Common myeloid progenitor, CD34-positive (primary cell): ENCODE results near the gene MDFIC.

Experiments used
- CTCF ChIA-PET: fragments of 350-600 bp; sonication (Branson Sonifier 250); formaldehyde crosslinking; loops from one replicate; lab custom pipeline; 2021; ENCODE audit warnings: antibody characterized with exemption; lab: Charles Lee
- POLR2A ChIA-PET: fragments of 350-600 bp; sonication (Branson Sonifier 250); formaldehyde crosslinking; loops from one replicate; lab custom pipeline; 2021; ENCODE audit warnings: antibody characterized with exemption; lab: Charles Lee
- DNase-seq, 3 donors: peaks; one replicate each; pipeline versions ENCODE4 v3.0.0 to v3.0.0-alpha.2; 2013
- H3K27ac ChIP-seq, 2 experiments: 1 replicate in 1 of 2; 2 replicates in 1 of 2; pipeline ENCODE4 v1.7.0; 2013; ENCODE audit warnings: inconsistent platforms in 2 of 2, low read length in 2 of 2, mild to moderate bottlenecking in 2 of 2, low read depth in 1 of 2, moderate library complexity in 1 of 2; ENCODE audit not compliant: severe bottlenecking in 2 of 2, insufficient read depth in 1 of 2, poor library complexity in 1 of 2
- H3K27me3 ChIP-seq, 5 experiments: replicated peaks in 2 of 5; 1 replicate in 3 of 5; 2 replicates in 2 of 5; pipeline versions ENCODE4 v1.6.1 to v1.7.0; 2013; ENCODE audit warnings: low read length in 4 of 5, mild to moderate bottlenecking in 2 of 5, moderate library complexity in 2 of 5, inconsistent platforms in 1 of 5; ENCODE audit not compliant: insufficient read depth in 5 of 5, control insufficient read depth in 4 of 5
- H3K36me3 ChIP-seq, 4 experiments: 1 replicate in 2 of 4; 2 replicates in 2 of 4; pipeline versions ENCODE4 v1.6.1 to v1.7.0; 2013; ENCODE audit warnings: low read length in 3 of 4, control low read depth in 1 of 4, mild to moderate bottlenecking in 1 of 4; ENCODE audit not compliant: control insufficient read depth in 4 of 4, insufficient read depth in 4 of 4
- H3K4me1 ChIP-seq, 4 experiments: 1 replicate in 3 of 4; 2 replicates in 1 of 4; pipeline versions ENCODE4 v1.6.1 to v1.7.1; 2013; ENCODE audit warnings: low read length in 3 of 4, mild to moderate bottlenecking in 3 of 4, control low read depth in 1 of 4, inconsistent platforms in 1 of 4, moderate library complexity in 1 of 4; ENCODE audit not compliant: control insufficient read depth in 4 of 4, insufficient read depth in 4 of 4; ENCODE audit errors: control extremely low read depth in 1 of 4
- H3K4me3 ChIP-seq, 7 experiments: 1 replicate in 4 of 7; 2 replicates in 3 of 7; pipeline versions ENCODE4 v1.5.1 to v1.7.0; 2013; ENCODE audit warnings: mild to moderate bottlenecking in 7 of 7, low read length in 6 of 7, moderate library complexity in 6 of 7, inconsistent platforms in 2 of 7, low read depth in 2 of 7, control low read depth in 1 of 7; ENCODE audit not compliant: insufficient read depth in 4 of 7, control insufficient read depth in 1 of 7; ENCODE audit errors: extremely low read depth in 1 of 7
- H3K9me3 ChIP-seq, 5 experiments: 1 replicate in 4 of 5; 2 replicates in 1 of 5; pipeline versions ENCODE4 v1.6.1 to v1.7.1; 2013; ENCODE audit warnings: low read length in 4 of 5, mild to moderate bottlenecking in 2 of 5, inconsistent platforms in 1 of 5, low read depth in 1 of 5, moderate library complexity in 1 of 5; ENCODE audit not compliant: control insufficient read depth in 4 of 5, insufficient read depth in 2 of 5; ENCODE audit errors: control extremely low read depth in 1 of 5
- WGBS: methylation state at CpG from one replicate; pipeline ENCODE4 v1.1.5; 2013; ENCODE audit not compliant: insufficient coverage; 5-methylcytosine and 5-hydroxymethylcytosine counted together

MDFIC gene

DNA sequence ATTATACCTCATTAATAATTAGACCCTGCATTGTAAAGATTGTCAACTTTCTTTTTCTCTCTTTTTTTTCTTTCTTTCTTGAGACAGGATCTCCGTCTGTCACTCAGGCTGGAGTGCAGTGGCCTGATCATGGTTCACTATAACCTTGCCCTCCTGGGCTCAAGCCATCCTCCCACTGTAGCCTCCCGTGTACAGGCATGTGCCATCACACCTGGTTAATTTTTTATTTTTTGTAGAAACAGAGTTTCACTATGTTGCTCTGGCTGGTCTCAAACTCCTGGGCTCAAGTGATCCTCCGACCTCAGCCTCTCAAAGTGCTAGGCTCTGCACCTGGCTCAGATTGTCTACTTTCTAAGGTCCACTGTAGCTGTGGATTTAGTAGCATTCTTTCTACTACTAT lies 50.7 kb downstream of the MDFIC start:
- no peak for DNase-seq
- no peaks in the 10 kb centered on the region for H3K36me3 ChIP-seq
- 77% methylated on average over 2 of the region's 3 CpGs for WGBS
- peaks cover 19 to 43% (median 29%) of the 10 kb centered on the region in 4 experiments for H3K4me1 ChIP-seq
- H3K4me3 ChIP-seq = no peak overlapping the region
- no peaks in the 10 kb centered on the region for H3K27me3 ChIP-seq
- POLR2A ChIA-PET = no interaction called here
- CTCF ChIA-PET = interaction anchor here (1.3 to 1.4 kb wide), 2 partner anchors 15 to 30 kb away, joined by 3 read pairs; no protein-coding TSS in a partner anchor
- no peak overlapping the region for H3K27ac ChIP-seq
- peaks cover 0 to 4% (median 0%) of the 10 kb centered on the region in 5 experiments for H3K9me3 ChIP-seq

GRCh38 chr7:114973147-114973546 lies 51.3 kb downstream of the MDFIC start:
- Histone ChIP-seq H3K9me3 (peaks cover 0 to 4% (median 0%) of the 10 kb centered on the region in 5 experiments), H3K36me3 (no peaks in the 10 kb centered on the region), H3K27ac (no peak overlapping the region), H3K4me1 (peaks cover 19 to 43% (median 29%) of the 10 kb centered on the region in 4 experiments), H3K4me3 (no peak overlapping the region), H3K27me3 (no peaks in the 10 kb centered on the region)
- CTCF ChIA-PET = interaction anchor here (1.4 kb wide), 1 partner anchor 15 kb away, joined by 3 read pairs; no protein-coding TSS in a partner anchor
- DNase-seq = no peak
- POLR2A ChIA-PET = no interaction called here
- WGBS = 40% methylated on average over 2 of the region's 3 CpGs

- peaks cover 26 to 50% (median 37%) of the 10 kb centered on the region in 4 experiments for H3K4me1 ChIP-seq
- H3K9me3 ChIP-seq = no peaks in the 10 kb centered on the region
- CTCF ChIA-PET = interaction anchor here (0.7 kb wide), 2 partner anchors 68 to 684 kb away, joined by 3 to 6 read pairs; no protein-coding TSS in a partner anchor
- H3K4me3 ChIP-seq = peak overlapping the region in 1 of 7 experiments; percentile 36
- no peaks in the 10 kb centered on the region for H3K27me3 ChIP-seq
- H3K36me3 ChIP-seq = peaks cover 0 to 4% (median 0%) of the 10 kb centered on the region in 4 experiments
- no CpG with 5 or more reads among the region's 2 CpGs for WGBS
- no peak overlapping the region for H3K27ac ChIP-seq
- POLR2A ChIA-PET = no interaction called here
- peak in 2 of 3 donors; percentile 58 to 74 for DNase-seq
These were observed 53.5 kb downstream of the MDFIC start for GRCh38 chr7:114975401-114975800.

DNA sequence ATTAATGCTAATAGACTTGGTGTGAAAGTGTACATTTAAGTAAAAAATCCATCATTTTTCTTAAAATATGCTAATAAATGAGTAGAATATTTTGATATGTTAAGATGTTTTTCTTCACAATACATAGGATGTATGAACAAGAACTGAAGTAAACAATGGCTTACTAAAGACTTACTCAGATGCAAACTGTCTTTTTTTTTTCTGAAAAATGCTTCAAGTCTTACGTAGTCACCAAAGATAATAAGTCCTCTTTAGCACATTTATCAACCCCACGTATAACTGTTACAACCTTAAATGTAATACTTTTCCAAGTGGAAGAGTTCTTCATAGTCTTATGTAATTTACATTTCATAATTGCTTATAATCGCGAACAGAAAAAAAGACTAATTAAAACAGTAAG lies 54.8 kb downstream of the MDFIC start:
- ChIA-PET POLR2A (no interaction called here), CTCF (no interaction called here)
- Histone ChIP-seq H3K4me3 (no peak overlapping the region), H3K9me3 (no peaks in the 10 kb centered on the region), H3K36me3 (peaks cover 0 to 7% (median 0%) of the 10 kb centered on the region in 4 experiments), H3K4me1 (peaks cover 26 to 57% (median 36%) of the 10 kb centered on the region in 4 experiments), H3K27me3 (no peaks in the 10 kb centered on the region), H3K27ac (no peak overlapping the region)
- no peak for DNase-seq
- 100% methylated on average over 1 of the region's 4 CpGs for WGBS

DNA sequence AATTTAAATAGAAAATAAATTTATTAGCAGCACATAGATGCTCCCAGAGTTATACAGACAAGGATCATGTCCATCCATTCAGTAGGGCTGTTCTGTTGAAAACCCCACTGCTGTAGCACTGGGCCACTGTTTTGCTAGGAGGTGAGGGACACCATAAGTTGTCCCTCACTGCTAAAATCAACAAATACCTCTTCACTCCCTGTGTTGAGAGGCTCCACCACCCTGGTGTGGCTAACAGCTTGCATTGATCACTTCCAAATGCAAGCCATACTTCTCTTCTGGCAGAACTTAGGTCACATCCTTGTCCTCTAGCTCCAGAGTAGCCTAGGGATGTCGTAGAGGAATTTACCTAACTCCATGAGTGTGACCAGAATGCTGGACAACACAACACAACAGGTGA lies 55.4 kb downstream of the MDFIC start:
- Histone ChIP-seq H3K27ac (no peak overlapping the region), H3K9me3 (no peaks in the 10 kb centered on the region), H3K4me1 (peaks cover 26 to 61% (median 34%) of the 10 kb centered on the region in 4 experiments), H3K27me3 (no peaks in the 10 kb centered on the region), H3K36me3 (peaks cover 0 to 7% (median 0%) of the 10 kb centered on the region in 4 experiments), H3K4me3 (no peak overlapping the region)
- ChIA-PET POLR2A (no interaction called here), CTCF (interaction anchor here (0.9 kb wide), 1 partner anchor 33 kb away, joined by 3 read pairs; no protein-coding TSS in a partner anchor)
- DNase-seq = no peak
- no CpG with 5 or more reads among the region's 1 CpG for WGBS

GRCh38 chr7:114979388-114979787 lies 57.5 kb downstream of the MDFIC start:
- H3K4me1 ChIP-seq = peaks cover 14 to 49% (median 24%) of the 10 kb centered on the region in 4 experiments
- peak overlapping the region in 2 of 7 experiments; percentile 4 to 11 for H3K4me3 ChIP-seq
- no peak overlapping the region for H3K27ac ChIP-seq
- H3K36me3 ChIP-seq = peaks cover 0 to 17% (median 2%) of the 10 kb centered on the region in 4 experiments
- no peaks in the 10 kb centered on the region for H3K9me3 ChIP-seq
- CTCF ChIA-PET = no interaction called here
- POLR2A ChIA-PET = no interaction called here
- DNase-seq = no peak
- no peaks in the 10 kb centered on the region for H3K27me3 ChIP-seq
- 20% methylated on average over 6 of the region's 7 CpGs for WGBS

DNA sequence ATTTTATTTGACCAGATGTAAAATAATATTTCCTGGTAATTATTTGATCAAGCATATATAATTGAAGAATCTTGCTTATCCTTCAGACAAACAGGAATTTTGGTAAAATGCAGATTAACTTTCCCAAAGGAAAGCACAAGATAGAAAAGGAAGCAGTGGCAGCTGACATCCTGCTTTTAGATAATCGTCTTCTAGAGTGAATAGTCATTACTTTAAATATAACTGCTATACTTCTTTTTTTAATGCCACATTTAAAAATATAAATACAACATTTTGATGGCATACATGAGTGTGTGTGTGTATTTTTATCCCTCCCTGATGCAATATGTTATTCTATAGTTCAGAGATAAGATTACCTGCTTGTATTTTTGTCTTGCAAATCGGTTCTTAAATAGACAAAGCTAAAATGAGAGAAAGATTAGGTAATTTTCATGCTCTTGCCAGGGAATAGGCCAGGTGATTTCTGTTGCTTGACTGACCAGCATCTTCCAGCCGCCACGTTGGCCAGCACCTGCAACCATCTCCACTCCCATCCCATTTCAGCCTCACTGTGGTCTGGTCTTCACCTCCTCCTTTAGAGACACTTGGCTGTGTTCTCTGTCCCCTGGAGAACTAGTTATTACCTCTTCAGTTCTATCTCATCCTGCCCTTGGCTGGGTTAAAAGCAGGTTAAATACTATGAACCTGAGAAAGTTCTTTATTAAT lies 58.1 kb downstream of the MDFIC start:
- Histone ChIP-seq H3K27me3 (no peaks in the 10 kb centered on the region), H3K36me3 (peaks cover 0 to 17% (median 2%) of the 10 kb centered on the region in 4 experiments), H3K4me3 (peak overlapping the region in 2 of 7 experiments; percentile 4 to 11), H3K9me3 (no peaks in the 10 kb centered on the region), H3K27ac (no peak overlapping the region), H3K4me1 (peaks cover 14 to 44% (median 22%) of the 10 kb centered on the region in 4 experiments)
- WGBS = 92% methylated on average over 2 of the region's 4 CpGs
- DNase-seq = no peak
- CTCF ChIA-PET = no interaction called here
- POLR2A ChIA-PET = no interaction called here
